SK-N-SH (cell line): ENCODE data around the gene RASEF. TPM values are rescaled to one million over a fixed set of nuclear protein-coding genes. Genes with fewer than 3 reads are reported as not detected.
A peak's percentile ranks its signal among the peaks of the same experiment; 100 is the strongest.

Experiments
- CTCF ChIA-PET: fragments of 300-600, 350-600 bp; formaldehyde crosslinking; extraction: SDS; loops from one replicate; lab custom pipeline; 2021; lab: Yijun Ruan, JAX
- POLR2A ChIA-PET: fragments of 350-600 bp; sonication (Branson Sonifier 250); formaldehyde crosslinking; extraction: SDS; loops from one replicate; lab custom pipeline; 2020; ENCODE audit warnings: antibody characterized with exemption, inconsistent platforms; lab: Yijun Ruan, JAX
- DNase-seq: peaks from one replicate; pipeline ENCODE4 v3.0.0; 2012
- H2AFZ ChIP-seq: fragments of 200-600 bp; sonication (generic); 2 replicates; pipeline ENCODE4 v1.8.1; 2016; ENCODE audit warnings: antibody characterized with exemption, mild to moderate bottlenecking, low read depth
- H3F3A ChIP-seq: fragments of 200-600 bp; sonication (generic); replicated peaks from 2 replicates; pipeline ENCODE3; 2016; ENCODE audit warnings: antibody characterized with exemption, mild to moderate bottlenecking; ENCODE audit not compliant: insufficient read depth
- H3K27ac ChIP-seq, 2 experiments: fragments of 200-500 bp in 1 of 2; fragments of 200-600 bp in 1 of 2; sonication (Bioruptor generic) in 1 of 2; sonication (generic), shearing (Covaris generic) in 1 of 2; 2 replicates each; pipeline versions ENCODE4 v1.5.1 to v1.6.1; 2014 to 2016; ENCODE audit warnings: low read depth in 2 of 2, inconsistent platforms in 1 of 2, low read length in 1 of 2, mild to moderate bottlenecking in 1 of 2, mixed read lengths in 1 of 2
- H3K27me3 ChIP-seq: fragments of 200-600 bp; sonication (generic), shearing (Covaris generic); 2 replicates; pipeline ENCODE4 v1.6.1; 2016; ENCODE audit warnings: mixed run types; ENCODE audit not compliant: insufficient read depth
- H3K36me3 ChIP-seq, 2 experiments: fragments of 200-500 bp in 1 of 2; fragments of 200-600 bp in 1 of 2; sonication (Bioruptor generic) in 1 of 2; sonication (generic) in 1 of 2; replicated peaks in 1 of 2; 2 replicates each; pipeline versions ENCODE3 to v1.5.1; 2014 to 2016; ENCODE audit warnings: low read length in 1 of 2, mild to moderate bottlenecking in 1 of 2; ENCODE audit not compliant: insufficient read depth in 2 of 2, control insufficient read depth in 1 of 2
- H3K4me1 ChIP-seq, 2 experiments: fragments of 200-500 bp in 1 of 2; fragments of 200-600 bp in 1 of 2; sonication (Bioruptor generic) in 1 of 2; sonication (generic), shearing (Covaris generic) in 1 of 2; 2 replicates each; pipeline versions ENCODE4 v1.5.1 to v1.6.1; 2014 to 2016; ENCODE audit warnings: low read depth in 1 of 2, low read length in 1 of 2, mixed run types in 1 of 2; ENCODE audit not compliant: insufficient read depth in 2 of 2, control insufficient read depth in 1 of 2
- H3K4me2 ChIP-seq: fragments of 200-600 bp; sonication (generic), shearing (Covaris generic); 2 replicates; pipeline ENCODE4 v1.6.1; 2017; ENCODE audit warnings: mixed run types
- H3K4me3 ChIP-seq, 2 experiments: fragments of 200-500 bp in 1 of 2; fragments of 200-600 bp in 1 of 2; sonication (Bioruptor generic) in 1 of 2; sonication (generic), shearing (Covaris generic) in 1 of 2; 2 replicates each; pipeline versions ENCODE4 v1.5.1 to v1.8.1; 2014 to 2016; ENCODE audit warnings: low read depth in 2 of 2, inconsistent platforms in 1 of 2, low read length in 1 of 2, mild to moderate bottlenecking in 1 of 2, mixed read lengths in 1 of 2, moderate library complexity in 1 of 2
- H3K79me2 ChIP-seq: fragments of 200-600 bp; sonication (generic); 2 replicates; pipeline ENCODE4 v1.8.1; 2017; ENCODE audit warnings: mild to moderate bottlenecking; ENCODE audit not compliant: insufficient read depth
- H3K9ac ChIP-seq: fragments of 200-600 bp; sonication (generic); 2 replicates; pipeline ENCODE4 v1.6.1; 2017; ENCODE audit warnings: mixed run types
- H3K9me2 ChIP-seq: fragments of 200-600 bp; sonication (generic); 2 replicates; pipeline ENCODE4 v1.6.1; 2017; ENCODE audit warnings: mixed run types
- H3K9me3 ChIP-seq: fragments of 200-600 bp; sonication (generic); 2 replicates; pipeline ENCODE4 v1.6.1; 2017; ENCODE audit warnings: mixed run types, mild to moderate bottlenecking, moderate library complexity
- H4K20me1 ChIP-seq: fragments of 200-600 bp; sonication (generic); 2 replicates; pipeline ENCODE4 v1.6.1; 2017; ENCODE audit warnings: mild to moderate bottlenecking, mixed run types; ENCODE audit not compliant: insufficient read depth
- EP300 ChIP-seq, 2 experiments: IDR thresholded peaks; 2 replicates each; pipeline versions ENCODE4 v1.4.0 to v1.6.1; 2012; ENCODE audit warnings: borderline replicate concordance in 1 of 2, low read depth in 1 of 2, low read length in 1 of 2
- GABPA ChIP-seq: IDR thresholded peaks from 2 replicates; pipeline ENCODE4 v1.4.0; 2012; ENCODE audit warnings: low read depth, mild to moderate bottlenecking
- GATA2 ChIP-seq: sonication (generic); formaldehyde crosslinking; IDR thresholded peaks from 2 replicates; pipeline ENCODE4 v1.5.0; 2020; ENCODE audit warnings: mild to moderate bottlenecking, missing genetic modification reagents
- MXI1 ChIP-seq: IDR thresholded peaks from 2 replicates; pipeline ENCODE4 v1.6.1; 2012; ENCODE audit warnings: mild to moderate bottlenecking, low read depth, low read length, improper control_type of control experiment
- RXRA ChIP-seq: IDR thresholded peaks from 2 replicates; pipeline ENCODE4 v1.4.0; 2012; ENCODE audit warnings: low read depth, mild to moderate bottlenecking, borderline replicate concordance
- ZBTB33 ChIP-seq: IDR thresholded peaks from 2 replicates; pipeline ENCODE4 v1.4.0; 2012; ENCODE audit warnings: low read depth, borderline replicate concordance
- WGBS: methylation state at CpG from one replicate; pipeline ENCODE4 v1.1.6; 2017; ENCODE audit warnings: low lambda C conversion rate; 5-methylcytosine and 5-hydroxymethylcytosine counted together
- polyA plus RNA-seq, 3 experiments: library from polyadenylated mRNA; depleted of rRNA; stranded (reverse); fragments of >200 nt; gene quantifications; 2 replicates each; pipeline ENCODE4 v1.2.3, GENCODE V29; 2012

The RASEF gene
- polyA plus RNA-seq, 1 of the 3 experiments (the other 2 are of a cell fraction): not detected

DNA sequence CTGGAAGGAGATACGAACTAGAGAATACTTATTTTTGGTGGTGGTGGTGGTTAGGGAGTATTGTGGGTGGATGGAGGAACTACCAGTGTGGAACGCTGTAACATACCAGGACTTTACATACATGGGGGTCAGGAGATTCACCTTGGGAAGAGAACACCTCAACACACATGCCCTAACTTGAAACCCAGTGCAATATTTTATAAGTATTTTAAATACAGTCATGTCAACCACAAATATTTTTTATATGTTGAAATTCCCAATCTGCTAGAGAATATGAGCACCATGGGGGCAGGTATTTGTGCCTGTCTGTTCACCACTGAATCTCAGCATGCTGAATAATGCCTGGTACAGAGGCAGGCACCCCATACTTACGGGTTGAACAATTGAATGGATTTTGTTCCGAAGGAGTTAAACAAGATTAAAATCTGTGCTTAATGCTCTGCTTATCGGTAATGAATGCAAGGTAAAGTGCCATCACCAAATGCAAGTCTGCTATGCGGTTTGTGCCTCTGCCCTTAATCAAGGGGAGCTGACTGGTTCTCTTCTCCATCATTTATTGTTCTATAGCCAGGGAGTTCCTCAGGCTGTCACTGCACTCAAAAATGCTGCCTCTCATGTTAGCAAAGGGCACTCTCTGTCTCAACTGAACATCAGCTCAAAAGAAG is 65.3 kb downstream of the RASEF start:
- Histone ChIP-seq H3F3A (no peaks in the 10 kb centered on the region), H2AFZ (no peak overlapping the region), H3K4me3 (no peak overlapping the region), H3K9me2 (no peaks in the 10 kb centered on the region), H3K27ac (peak overlapping the region in 1 of 2 experiments; percentile 16; a peak in 2 of 4 replicates), H3K36me3 (no peaks in the 10 kb centered on the region), H3K9me3 (no peaks in the 10 kb centered on the region), H4K20me1 (no peaks in the 10 kb centered on the region), H3K79me2 (no peaks in the 10 kb centered on the region), H3K9ac (no peak overlapping the region), H3K27me3 (no peaks in the 10 kb centered on the region)
- DNase-seq: peak; percentile 24
- POLR2A ChIA-PET: no interaction called here
- 54% methylated on average over 6 of the region's 6 CpGs for WGBS
- TF ChIP-seq GATA2 (CRISPR knock-in tag): peak; percentile 81
- peak in 1 of 2 experiments; percentile 59; a peak in 1 of 4 replicates for TF ChIP-seq EP300 (IDR thresholded peaks at IDR 0.05; ENCODE audit: borderline replicate concordance in 1 of 2, low read depth in 1 of 2, low read length in 1 of 2)
- no peak for TF ChIP-seq MXI1
- TF ChIP-seq, all 33 proteins: peak for 2
- CTCF ChIA-PET: interaction anchor here (0.6 to 1.5 kb wide), 2 partner anchors 10 to 196 kb away, joined by 3 read pairs; no protein-coding TSS in a partner anchor
- H3K4me2 ChIP-seq: no peak overlapping the region
- peaks cover 0 to 13% of the 10 kb centered on the region in 2 experiments; a peak in 1 of 4 replicates for H3K4me1 ChIP-seq

- Histone ChIP-seq H3K4me2 (no peak overlapping the region), H3K79me2 (no peaks in the 10 kb centered on the region), H3K9me3 (no peaks in the 10 kb centered on the region), H3K27ac (no peak overlapping the region), H3K36me3 (no peaks in the 10 kb centered on the region), H3K27me3 (no peaks in the 10 kb centered on the region), H2AFZ (no peak overlapping the region), H3K9me2 (no peaks in the 10 kb centered on the region), H3K4me3 (no peak overlapping the region), H3K9ac (no peak overlapping the region), H4K20me1 (no peaks in the 10 kb centered on the region), H3K4me1 (peaks cover 0 to 13% of the 10 kb centered on the region in 2 experiments; a peak in 2 of 4 replicates), H3F3A (no peaks in the 10 kb centered on the region)
- no peak for DNase-seq
- no peak for TF ChIP-seq RXRA
- TF ChIP-seq GABPA: no peak
- POLR2A ChIA-PET: no interaction called here
- CTCF ChIA-PET: interaction anchor here (0.6 to 1.5 kb wide), 2 partner anchors 11 to 196 kb away, joined by 3 read pairs; no protein-coding TSS in a partner anchor
- WGBS: 33% methylated on average over 4 of the region's 4 CpGs
Observed at GRCh38 chr9:82996941-82997340, 66.0 kb downstream of the RASEF start.

DNA sequence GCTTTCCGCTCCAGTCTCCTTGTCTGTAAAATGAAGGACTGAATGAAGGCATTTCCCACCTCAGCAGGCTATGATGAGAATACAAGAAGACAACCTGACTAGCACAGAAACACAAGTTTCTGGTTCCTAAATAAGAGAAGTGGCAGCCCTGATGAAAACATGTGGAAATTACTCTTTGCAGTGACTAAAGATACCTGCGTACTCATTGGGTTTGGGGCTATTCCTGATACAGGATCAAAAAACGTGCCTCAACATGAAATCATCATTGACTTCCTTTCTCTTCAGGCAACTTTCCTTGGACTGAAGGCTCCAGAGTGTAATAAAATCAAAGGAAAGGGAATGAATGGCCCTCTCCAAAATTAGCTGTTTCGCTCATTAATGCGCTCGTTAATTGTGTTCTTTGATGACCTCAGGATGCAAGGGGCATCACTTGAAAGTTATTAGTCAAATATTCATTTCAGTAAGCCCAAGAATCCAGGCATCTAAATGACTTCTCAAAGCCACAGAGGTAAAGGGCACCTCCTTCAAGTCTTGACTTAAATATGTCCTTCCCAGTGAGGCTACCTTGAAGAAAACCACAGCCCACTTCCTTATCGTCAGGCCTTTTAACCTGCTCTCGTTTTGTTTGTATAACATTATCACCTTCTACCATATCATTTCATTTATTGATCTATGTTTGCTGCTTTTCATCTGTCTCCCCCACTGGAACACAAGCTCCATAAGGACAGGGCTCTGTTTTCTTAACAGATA is 68.9 kb downstream of the RASEF start:
- H3K9me2 ChIP-seq: no peaks in the 10 kb centered on the region
- H3K27me3 ChIP-seq: no peaks in the 10 kb centered on the region
- DNase-seq: no peak
- H3K9me3 ChIP-seq: no peaks in the 10 kb centered on the region
- WGBS: 72% methylated on average over 8 of the region's 8 CpGs
- H3K36me3 ChIP-seq: no peaks in the 10 kb centered on the region
- no peaks in the 10 kb centered on the region for H4K20me1 ChIP-seq
- no peak overlapping the region for H3K4me2 ChIP-seq
- no peak overlapping the region for H3K4me3 ChIP-seq
- no peak for TF ChIP-seq GATA2 (CRISPR knock-in tag)
- no peak for TF ChIP-seq ZBTB33
- TF ChIP-seq, all 33 proteins: peak for 0
- ChIA-PET POLR2A (no interaction called here), CTCF (no interaction called here)
- H3K9ac ChIP-seq: no peak overlapping the region
- H3K27ac ChIP-seq: no peak overlapping the region
- no peaks in the 10 kb centered on the region for H3F3A ChIP-seq
- no peaks in the 10 kb centered on the region for H3K79me2 ChIP-seq
- peaks cover 0 to 13% of the 10 kb centered on the region in 2 experiments; a peak in 2 of 4 replicates for H3K4me1 ChIP-seq
- H2AFZ ChIP-seq: no peak overlapping the region
